ENCODE measurements around the gene NFATC4.
"Not testable (repeated sequence)": the region's sequence is repeated elsewhere in the genome, so short reads cannot be mapped to it uniquely, and the experiment has no call there.

Gene NFATC4

DNA sequence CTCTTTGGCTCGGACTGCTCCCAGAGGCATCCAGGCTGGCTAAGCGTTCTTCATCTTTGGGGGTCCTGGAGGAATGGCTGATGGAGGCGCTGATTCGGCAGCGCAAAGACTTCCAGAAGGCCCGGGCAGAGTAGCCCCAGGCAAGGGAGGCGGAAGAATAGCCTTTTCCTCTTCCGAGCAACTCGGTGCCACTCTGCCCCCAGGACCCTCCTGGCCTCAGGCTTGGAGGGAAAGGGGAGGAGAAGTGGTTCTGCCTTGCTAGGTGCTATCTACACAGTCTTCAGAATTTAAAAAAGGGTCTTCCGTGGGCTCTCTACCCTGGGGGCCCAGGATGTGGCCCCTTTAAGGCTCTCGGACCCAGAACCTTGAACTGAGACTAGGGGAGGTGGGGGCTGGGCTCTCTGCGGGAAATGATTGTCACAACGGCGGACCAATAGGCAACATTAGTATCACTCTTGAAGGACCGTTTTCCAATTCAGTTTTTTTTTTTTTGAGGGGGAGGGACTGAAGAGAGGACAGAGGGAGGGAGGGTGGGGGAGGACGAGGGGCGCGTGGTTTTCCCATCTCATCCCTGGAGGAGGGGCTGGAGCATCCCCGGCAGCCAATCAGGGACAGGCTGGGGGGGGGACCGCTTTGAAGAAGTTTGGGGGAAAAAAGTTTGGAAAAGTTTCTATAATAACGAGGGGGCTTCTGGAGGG, at the start of gene NFATC4:
Gene NFATC4 (plus strand): TSS at position 671 of the 698 bp plus-strand sequence. CDS start 157 bp downstream, outside the sequence.
- TF ChIP-seq ZNF274 (IDR thresholded peaks at IDR 0.05; ENCODE audit: low read depth, low read length): no peak
- H3K4me3 ChIP-seq (ENCODE audit: low read length): peak within 1 kb of the TSS; percentile 56; the same call in 1 of the 2 replicates

DNA sequence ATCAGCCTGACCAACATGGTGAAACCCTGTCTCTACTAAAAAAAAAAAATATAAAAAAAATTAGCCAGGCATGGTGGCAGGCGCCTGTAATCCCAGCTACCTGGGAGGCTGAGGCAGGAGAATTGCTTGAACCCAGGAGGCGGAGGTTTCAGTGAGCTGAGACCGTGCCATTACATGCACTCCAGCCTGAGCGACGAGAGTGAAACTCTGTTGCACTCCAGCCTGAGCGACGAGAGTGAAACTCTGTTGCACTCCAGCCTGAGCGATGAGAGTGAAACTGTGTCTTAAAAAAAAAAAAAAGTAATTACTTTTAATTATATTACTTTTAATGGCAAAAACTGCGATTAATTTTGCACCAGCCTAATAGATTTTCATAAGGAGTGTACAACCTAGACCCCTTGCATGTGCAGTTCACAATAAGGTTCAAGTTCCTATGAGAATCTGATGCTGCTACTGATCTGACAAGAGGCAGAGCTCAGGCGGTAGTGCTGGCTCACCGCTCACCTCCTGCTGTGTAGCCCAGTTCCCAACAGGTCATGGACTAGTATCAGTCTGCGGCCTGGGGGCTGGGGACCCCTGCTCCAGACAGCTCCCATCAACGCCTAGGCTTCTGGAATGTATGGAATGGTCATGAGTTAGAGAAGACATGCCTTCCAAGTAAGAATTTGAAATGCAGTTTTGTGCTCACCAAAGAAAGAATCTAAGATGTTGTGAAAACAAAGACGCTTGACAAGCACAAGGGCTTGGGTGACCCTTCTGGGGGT, 46.6 kb upstream of the NFATC4 start:
- no peak overlapping the region for H3K4me3 ChIP-seq (ENCODE audit: low read length)
- TF ChIP-seq ZNF274 (IDR thresholded peaks at IDR 0.05; ENCODE audit: low read depth, low read length): no peak

DNA sequence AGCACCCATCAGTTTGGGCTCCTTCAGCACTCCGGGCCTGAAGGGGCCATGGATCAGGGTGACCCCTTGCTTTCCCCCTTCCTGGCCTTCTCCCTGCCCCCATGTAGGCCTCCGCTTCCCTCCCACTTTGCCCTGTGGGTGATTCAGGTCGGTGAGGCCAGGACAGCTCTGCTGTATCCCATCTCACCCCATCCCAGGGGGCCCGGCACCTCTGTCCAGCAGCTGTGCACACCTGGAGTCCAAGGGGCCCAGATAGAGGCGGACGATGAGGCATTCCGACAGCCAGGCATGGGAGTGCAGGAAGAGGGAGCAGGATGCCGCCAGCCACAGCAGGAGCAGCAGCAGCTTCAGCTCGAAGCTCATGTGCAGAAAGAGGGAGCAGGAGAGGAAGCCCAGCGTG, 45.3 kb upstream of the NFATC4 start:
- no peak overlapping the region for H3K4me3 ChIP-seq (ENCODE audit: low read length)
- no peak for TF ChIP-seq ZNF274 (IDR thresholded peaks at IDR 0.05; ENCODE audit: low read depth, low read length)

DNA sequence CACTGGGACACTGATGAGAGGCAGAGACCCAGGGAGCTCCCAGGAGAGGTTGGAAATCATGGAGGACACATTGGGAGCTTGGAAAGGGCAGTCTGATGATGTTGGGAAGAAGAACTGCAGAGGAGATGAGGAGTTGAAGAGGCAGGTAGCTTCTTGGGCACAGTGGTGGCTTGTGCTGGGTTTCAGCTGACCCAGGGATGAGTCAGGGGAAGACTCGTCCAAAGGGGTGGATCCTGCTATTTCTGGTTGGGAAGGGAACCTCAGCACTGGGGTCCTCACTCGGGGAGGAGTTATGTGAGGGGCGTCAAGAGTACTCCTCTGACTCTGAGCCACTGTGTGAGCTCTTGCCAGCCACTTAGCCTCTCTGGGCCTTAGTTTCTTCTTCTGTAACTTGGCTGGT, 44.6 kb upstream of the NFATC4 start:
- H3K4me3 ChIP-seq (ENCODE audit: low read length): no peak overlapping the region
- no peak for TF ChIP-seq ZNF274 (IDR thresholded peaks at IDR 0.05; ENCODE audit: low read depth, low read length)

DNA sequence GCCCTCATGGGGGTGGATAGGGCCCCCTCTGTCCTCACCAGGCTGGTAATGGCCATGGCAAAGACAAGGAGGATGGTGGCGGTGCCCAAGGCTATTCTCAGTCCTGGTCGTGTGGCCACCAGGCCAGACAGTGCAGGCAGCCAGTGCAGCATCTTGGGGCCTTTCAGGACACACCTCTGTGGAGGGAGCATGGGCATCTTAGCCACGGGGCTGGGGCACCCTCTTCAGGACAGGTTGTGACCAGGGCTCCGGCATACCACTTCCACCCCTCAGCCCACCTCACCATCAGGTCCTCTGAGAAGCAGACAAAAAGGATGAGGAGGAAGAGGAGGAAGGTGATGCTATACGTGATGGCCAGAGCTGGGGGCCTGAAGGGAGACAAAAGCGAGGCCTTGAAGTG, 44.0 kb upstream of the NFATC4 start:
- no peak overlapping the region for H3K4me3 ChIP-seq (ENCODE audit: low read length)
- no peak for TF ChIP-seq ZNF274 (IDR thresholded peaks at IDR 0.05; ENCODE audit: low read depth, low read length)

DNA sequence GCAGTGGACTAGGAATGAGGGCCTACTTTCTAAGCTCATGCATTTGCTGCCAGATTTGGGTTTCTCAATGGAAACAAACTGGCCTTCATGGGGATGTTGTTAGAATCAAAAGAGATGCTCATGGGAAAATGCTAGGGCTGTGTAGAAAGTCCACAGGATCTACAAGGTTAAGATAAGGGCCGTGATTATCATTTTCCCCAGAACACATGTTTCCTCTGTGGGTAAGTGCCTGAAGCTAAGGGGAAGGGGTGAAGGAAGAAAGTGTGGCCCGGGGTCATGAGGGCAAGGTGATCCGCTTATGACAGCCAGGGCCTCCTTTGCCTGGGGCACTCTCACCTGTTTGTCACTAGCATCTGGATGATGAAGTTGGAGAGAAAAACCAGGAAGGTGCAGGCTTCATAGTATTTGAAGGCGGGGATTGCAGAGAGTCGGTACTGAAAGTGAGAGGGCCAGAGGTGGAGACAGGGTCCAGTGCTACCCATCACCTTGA, 42.9 kb upstream of the NFATC4 start:
- no peak overlapping the region for H3K4me3 ChIP-seq (ENCODE audit: low read length)
- no peak for TF ChIP-seq ZNF274 (IDR thresholded peaks at IDR 0.05; ENCODE audit: low read depth, low read length)

DNA sequence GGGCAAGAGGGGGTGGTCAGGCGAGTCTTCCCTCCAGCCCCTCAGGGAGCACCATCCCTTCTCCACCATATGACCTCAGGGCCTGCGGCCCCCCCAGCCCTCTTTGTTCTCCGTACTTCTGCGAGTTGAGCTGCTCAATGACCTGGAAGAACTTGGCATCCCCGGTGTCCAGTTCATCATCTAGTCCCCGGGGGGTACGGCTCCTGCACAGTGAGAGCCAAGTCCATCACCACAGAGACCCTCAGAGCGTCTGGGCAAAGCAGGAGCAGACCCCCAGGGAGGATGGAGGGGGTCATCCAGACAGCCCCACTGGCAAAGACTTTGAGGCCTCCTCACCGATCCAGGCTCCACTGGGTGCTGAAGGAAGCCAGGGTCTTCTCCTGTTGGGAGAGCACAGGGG, 42.0 kb upstream of the NFATC4 start:
- no peak overlapping the region for H3K4me3 ChIP-seq (ENCODE audit: low read length)
- TF ChIP-seq ZNF274 (IDR thresholded peaks at IDR 0.05; ENCODE audit: low read depth, low read length): no peak

DNA sequence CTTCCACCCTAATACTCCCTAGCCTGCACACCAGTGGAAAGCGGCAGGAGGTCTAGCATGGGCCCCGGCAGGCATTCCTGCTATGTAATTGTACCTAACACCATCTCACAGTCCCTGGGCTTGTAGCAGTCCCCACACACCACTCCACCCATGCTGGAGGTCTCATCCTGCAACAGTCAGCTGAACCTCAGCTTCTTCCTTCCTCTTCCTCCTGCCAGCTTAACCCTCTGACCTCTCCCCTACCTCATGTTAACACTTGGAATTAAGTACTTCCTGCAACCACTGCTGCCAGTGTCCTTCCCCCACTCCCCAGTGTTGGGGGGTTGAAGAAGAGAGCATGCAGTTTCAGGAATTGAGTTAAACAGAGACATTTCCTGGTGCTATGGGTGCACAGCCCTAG, 40.7 kb upstream of the NFATC4 start:
- H3K4me3 ChIP-seq (ENCODE audit: low read length): no peak overlapping the region
- TF ChIP-seq ZNF274 (IDR thresholded peaks at IDR 0.05; ENCODE audit: low read depth, low read length): no peak

DNA sequence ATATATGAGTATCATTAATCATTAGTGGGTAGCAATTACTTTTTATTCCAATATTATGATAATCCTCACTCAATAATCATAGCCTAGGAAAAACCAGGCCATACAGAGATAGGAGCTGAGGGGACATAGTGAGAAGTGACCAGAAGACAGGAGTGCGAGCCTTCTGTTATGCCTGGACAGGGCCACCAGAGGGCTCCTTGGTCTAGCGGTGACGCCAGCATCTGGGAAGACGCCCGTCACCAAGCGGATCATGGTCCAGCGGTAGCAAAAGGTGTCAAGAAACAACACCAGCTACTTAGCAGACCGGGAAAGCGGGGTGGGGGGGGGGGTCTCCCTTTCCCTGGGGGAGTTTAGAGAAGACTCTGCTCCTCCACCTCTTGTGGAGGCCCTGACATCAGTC, 40.1 kb upstream of the NFATC4 start:
- not testable (repeated sequence) for H3K4me3 ChIP-seq (ENCODE audit: low read length)

DNA sequence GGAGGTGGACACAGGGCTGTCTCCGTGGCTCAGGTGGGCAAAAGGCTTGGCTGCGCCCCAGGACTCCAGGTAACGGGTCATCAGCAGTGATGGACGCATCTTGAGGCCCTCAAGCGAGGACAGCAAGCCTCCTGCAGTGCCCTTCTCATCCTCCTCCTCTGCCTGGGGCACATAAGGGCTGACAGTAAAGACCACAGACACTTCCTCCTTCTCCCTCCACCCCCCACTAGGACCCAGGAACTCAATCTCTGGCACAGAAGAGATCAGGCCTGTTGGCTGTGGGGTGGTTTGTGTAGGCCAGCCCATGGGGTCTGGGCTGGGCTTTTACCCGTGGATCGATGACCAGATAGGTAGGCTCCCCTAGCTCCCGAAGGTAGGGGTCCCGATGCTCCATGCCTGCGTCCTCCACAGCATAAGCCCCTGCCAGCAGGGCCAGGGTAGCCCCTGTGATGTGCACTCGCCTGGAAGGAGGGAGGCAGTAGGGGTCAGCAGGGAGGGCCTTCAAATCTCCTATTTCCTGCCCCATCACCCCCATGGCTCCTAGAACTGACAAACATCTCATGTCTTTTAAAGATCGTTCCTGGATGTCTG, 38.8 kb upstream of the NFATC4 start:
- H3K4me3 ChIP-seq (ENCODE audit: low read length): no peak overlapping the region
- no peak for TF ChIP-seq ZNF274 (IDR thresholded peaks at IDR 0.05; ENCODE audit: low read depth, low read length)

DNA sequence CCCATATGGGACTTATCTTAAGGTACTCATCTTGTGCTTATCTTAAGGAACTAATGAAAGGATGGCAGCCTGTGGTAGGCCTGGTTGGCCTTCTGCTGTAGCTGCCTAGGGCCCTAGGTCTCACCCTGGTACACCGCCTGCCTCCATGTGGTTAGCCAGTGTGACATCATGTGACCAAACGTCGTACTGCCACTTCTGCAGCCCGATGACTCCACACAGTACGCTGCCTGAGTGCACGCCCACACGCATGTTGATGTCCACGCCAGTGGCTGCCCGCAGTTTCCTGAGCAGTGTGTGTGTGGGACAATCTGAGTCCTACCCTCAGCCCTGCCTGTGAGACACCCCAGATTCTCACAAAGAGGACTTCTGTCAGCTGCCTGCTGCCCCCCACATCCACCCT, 38.2 kb upstream of the NFATC4 start:
- no peak for TF ChIP-seq ZNF274 (IDR thresholded peaks at IDR 0.05; ENCODE audit: low read depth, low read length)
- no peak overlapping the region for H3K4me3 ChIP-seq (ENCODE audit: low read length)

DNA sequence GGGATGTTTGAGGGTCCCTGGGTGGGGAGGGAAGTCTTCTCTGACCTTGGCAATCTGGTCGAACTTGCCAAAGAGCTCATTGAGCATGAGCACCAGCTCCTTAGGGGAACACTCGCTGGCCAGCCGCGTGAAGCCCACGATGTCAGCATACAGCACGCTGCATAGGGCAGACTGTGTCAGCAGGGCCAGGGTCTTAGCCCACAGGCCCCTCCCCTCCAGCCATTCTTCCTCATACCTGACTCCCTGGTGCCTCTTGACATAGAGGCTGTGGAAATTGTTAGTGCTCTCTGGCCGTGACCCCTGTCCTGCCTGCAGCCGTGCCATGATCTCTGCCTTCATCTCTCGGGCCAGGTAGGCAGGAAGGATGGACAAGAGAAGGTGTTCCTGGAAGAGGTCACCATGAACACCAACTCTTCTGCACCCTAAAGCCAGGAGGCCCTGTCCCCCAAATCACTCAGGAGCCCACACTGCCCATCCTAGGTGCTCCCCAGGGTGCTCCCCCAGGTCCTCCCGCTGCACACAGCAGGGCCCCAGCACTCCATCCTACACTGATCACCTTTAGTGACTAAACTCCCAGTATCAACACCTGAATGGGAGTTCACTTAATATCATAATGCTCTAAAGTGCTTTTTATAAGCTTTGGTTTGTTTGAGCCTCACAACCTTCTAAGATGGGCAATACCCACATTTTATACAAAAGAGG, 36.9 kb upstream of the NFATC4 start:
- H3K4me3 ChIP-seq (ENCODE audit: low read length): no peak overlapping the region
- TF ChIP-seq ZNF274 (IDR thresholded peaks at IDR 0.05; ENCODE audit: low read depth, low read length): no peak

DNA sequence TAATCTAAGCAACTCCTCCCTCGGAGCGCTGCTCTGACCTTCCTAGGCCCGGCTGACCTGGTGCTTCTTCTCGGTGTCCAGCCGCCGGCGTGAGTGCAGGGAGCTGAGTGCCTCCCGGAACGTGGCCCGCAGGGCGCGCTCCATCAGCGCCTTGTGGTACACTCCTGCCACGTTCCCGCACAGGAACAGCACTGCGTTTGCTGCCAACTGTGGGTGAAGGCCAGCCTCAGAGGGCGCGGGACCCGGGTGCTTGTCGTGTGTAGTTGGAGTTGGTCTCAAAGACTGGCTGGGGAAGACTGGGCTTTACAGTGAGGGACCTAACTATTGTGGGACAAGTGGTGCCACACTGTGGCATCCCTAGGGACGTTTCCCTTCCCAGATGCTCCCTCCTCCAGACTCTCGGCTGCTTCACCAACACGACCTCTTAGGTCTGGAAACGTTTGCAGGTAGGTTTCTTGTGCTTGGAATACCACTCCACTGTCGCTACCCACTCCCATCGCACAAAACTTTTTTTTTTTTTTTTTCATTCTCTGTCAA, 36.2 kb upstream of the NFATC4 start:
- no peak overlapping the region for H3K4me3 ChIP-seq (ENCODE audit: low read length)
- no peak for TF ChIP-seq ZNF274 (IDR thresholded peaks at IDR 0.05; ENCODE audit: low read depth, low read length)

All from GM08714 (cell line).